ENCODE data around the gene HPS1.

- no peak for TF ChIP-seq NR2F1 (conservative IDR thresholded peaks at IDR 0.05)
- no peak for TF ChIP-seq RELA (IDR thresholded peaks at IDR 0.05; ENCODE audit: borderline replicate concordance, partially characterized antibody)
- TF ChIP-seq CREB1 (IDR thresholded peaks at IDR 0.05; ENCODE audit: low read depth): no peak
- TF ChIP-seq MYC (IDR thresholded peaks at IDR 0.05; ENCODE audit: insufficient read depth, insufficient read length, insufficient replicate concordance, low read length, severe bottlenecking): no peak
- TF ChIP-seq EZH2 (IDR thresholded peaks at IDR 0.05; ENCODE audit: borderline replicate concordance, control insufficient read depth, low read depth, low read length): no peak
- TF ChIP-seq TAF1 (IDR thresholded peaks at IDR 0.05; ENCODE audit: borderline replicate concordance, low read depth, low read length): no peak
- TF ChIP-seq, protein P1, sequence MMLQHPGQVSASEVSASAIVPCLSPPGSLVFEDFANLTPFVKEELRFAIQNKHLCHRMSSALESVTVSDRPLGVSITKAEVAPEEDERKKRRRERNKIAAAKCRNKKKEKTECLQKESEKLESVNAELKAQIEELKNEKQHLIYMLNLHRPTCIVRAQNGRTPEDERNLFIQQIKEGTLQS (IDR thresholded peaks at IDR 0.05; ENCODE audit: borderline replicate concordance, extremely low read depth, low read depth, low read length): no peak
Observed at GRCh38 chr10:98415731-98416119, 31.0 kb downstream of the HPS1 start.
